Vagina (tissue), 2 donors: ENCODE measurements around the gene SIDT1. TPM values are rescaled to one million over a fixed set of nuclear protein-coding genes. Genes with fewer than 3 reads are reported as not detected.

Experiments used
- DNase-seq, 2 donors: peaks; one replicate each; pipeline ENCODE4 v3.0.0-alpha.2; 2017; ENCODE audit errors: extremely low spot score in 2 of 2
- H3K27ac ChIP-seq: fragments of 200-600 bp; sonication (generic); one replicate; pipeline ENCODE4 v1.5.1; 2019
- H3K27me3 ChIP-seq: fragments of 200-600 bp; sonication (generic); one replicate; pipeline ENCODE4 v1.5.1; 2019
- H3K36me3 ChIP-seq, 2 donors: fragments of 200-600 bp; sonication (generic); one replicate each; pipeline ENCODE4 v1.5.1; 2017 to 2019
- H3K4me1 ChIP-seq: fragments of 200-600 bp; sonication (generic); one replicate; pipeline ENCODE4 v1.5.1; 2019
- H3K4me3 ChIP-seq, 2 donors: fragments of 200-600 bp; sonication (generic); 1 replicate in 1 of 2; 2 replicates in 1 of 2; pipeline ENCODE4 v1.5.1; 2016 to 2019
- H3K9me3 ChIP-seq: fragments of 200-600 bp; sonication (generic); one replicate; pipeline ENCODE4 v1.5.1; 2019
- CTCF ChIP-seq, 3 experiments: fragments of 450-650 bp in 2 of 3; fragments of 200-600 bp in 1 of 3; sonication (generic) in 1 of 3; IDR thresholded peaks; one replicate each; pipeline ENCODE4 v1.5.1; 2017 to 2019; ENCODE audit warnings: antibody characterized with exemption in 3 of 3, mild to moderate bottlenecking in 2 of 3, moderate library complexity in 2 of 3
- POLR2A ChIP-seq, 2 donors: fragments of 450-650 bp; IDR thresholded peaks; one replicate each; pipeline ENCODE4 v1.6.1; 2017; ENCODE audit warnings: antibody characterized with exemption in 2 of 2, mild to moderate bottlenecking in 2 of 2, moderate library complexity in 2 of 2
- POLR2AphosphoS5 ChIP-seq, 2 donors: sonication (generic); formaldehyde crosslinking; IDR thresholded peaks; one replicate each; pipeline ENCODE4 v1.9.0; 2017; ENCODE audit warnings: antibody characterized with exemption in 2 of 2, mild to moderate bottlenecking in 2 of 2, low read depth in 1 of 2; ENCODE audit not compliant: insufficient read depth in 1 of 2
- intact Hi-C: fragments of 100-400 bp; cut with DNase I; formaldehyde crosslinking; loops from one replicate; pipeline ENCODE4 v1.15.1; 2023
- microRNA-seq: library from miRNA; unstranded; fragments of <30 nt; microRNA quantifications from one replicate; pipeline ENCODE4, GENCODE V29; 2017; ENCODE audit warnings: borderline number of aligned reads, borderline replicate concordance
- small RNA-seq: library from RNA; depleted of rRNA; stranded (forward); fragments of <200 nt; gene quantifications from one replicate; pipeline ENCODE3, GENCODE V24; 2016
- total RNA-seq: library from RNA; depleted of rRNA; stranded (reverse); fragments of >200 nt; gene quantifications from one replicate; pipeline ENCODE4 v1.2.3, GENCODE V29; 2016

The SIDT1 gene
- total RNA-seq, 1 donor from 2014 or later = 44.0 TPM

- DNase-seq = no peak
- Histone ChIP-seq H3K36me3 (peaks cover 0 to 21% of the 10 kb centered on the region in 2 donors), H3K4me3 (no peak overlapping the region), H3K27ac (no peak overlapping the region), H3K9me3 (no peaks in the 10 kb centered on the region), H3K4me1 (no peaks in the 10 kb centered on the region), H3K27me3 (no peaks in the 10 kb centered on the region)
- TF ChIP-seq POLR2AphosphoS5 (IDR thresholded peaks at IDR 0.05; ENCODE audit: insufficient read depth in 1 of 2, low read depth in 1 of 2) = no peak
- TF ChIP-seq POLR2A (IDR thresholded peaks at IDR 0.05) = no peak
- no peak for TF ChIP-seq CTCF (IDR thresholded peaks at IDR 0.05)
- intact Hi-C loops = no loop called here
These were observed 145.4 kb downstream of the SIDT1 start for GRCh38 chr3:113677737-113678136.

- Histone ChIP-seq H3K36me3 (peaks cover 0 to 15% of the 10 kb centered on the region in 2 donors), H3K9me3 (no peaks in the 10 kb centered on the region), H3K27ac (no peak overlapping the region), H3K4me3 (no peak overlapping the region), H3K27me3 (no peaks in the 10 kb centered on the region), H3K4me1 (no peaks in the 10 kb centered on the region)
- no peak for DNase-seq
- intact Hi-C loops = no loop called here
- no peak for TF ChIP-seq POLR2A (IDR thresholded peaks at IDR 0.05)
- no peak for TF ChIP-seq POLR2AphosphoS5 (IDR thresholded peaks at IDR 0.05; ENCODE audit: insufficient read depth in 1 of 2, low read depth in 1 of 2)
- no peak for TF ChIP-seq CTCF (IDR thresholded peaks at IDR 0.05)
These were observed 146.4 kb downstream of the SIDT1 start for GRCh38 chr3:113678773-113679172.

Small RNAs within 50 kb of the gene (microRNA-seq; reads per million reads assigned to microRNA genes)
- gene MIR4446 = not detected

Small RNAs within 50 kb of the gene (small RNA-seq; reads per million reads assigned to genes)
- gene MIR4446 = not detected
- not detected for gene RN7SL767P

Other genes starting within 250 kb of the SIDT1 start
- gene CFAP44, start 91.1 kb upstream of the SIDT1 start, total RNA-seq = 8.1 TPM
- 26.8 TPM for gene SPICE1, start 17.4 kb upstream of the SIDT1 start, total RNA-seq
- 19.2 TPM for gene USF3, start 164.1 kb downstream of the SIDT1 start, total RNA-seq
- 90.1 TPM for gene NAA50, start 213.7 kb downstream of the SIDT1 start, total RNA-seq
- 28.5 TPM for gene ATP6V1A, start 214.5 kb downstream of the SIDT1 start, total RNA-seq